CD4-positive, alpha-beta T cell (primary cell): ENCODE results near the gene MYO7B. TPM values are rescaled to one million over a fixed set of nuclear protein-coding genes. Genes with fewer than 3 reads are reported as not detected.

Experiments
- ATAC-seq: fragments of 200-7000 bp; cut with Tn5 transposase; one replicate; pipeline ENCODE4 v1.10.0; 2022; ENCODE audit warnings: mild to moderate bottlenecking; ENCODE audit not compliant: poor library complexity
- CTCF ChIA-PET: fragments of 350-600 bp; sonication (Branson Sonifier 250); formaldehyde crosslinking; loops from one replicate; lab custom pipeline; 2021; ENCODE audit warnings: antibody characterized with exemption, inconsistent platforms; lab: Charles Lee
- POLR2A ChIA-PET: fragments of 350-600 bp; sonication (Branson Sonifier 250); formaldehyde crosslinking; loops from one replicate; lab custom pipeline; 2021; ENCODE audit warnings: antibody characterized with exemption, inconsistent platforms; lab: Charles Lee
- DNase-seq, 14 experiments: peaks; one replicate each; pipeline ENCODE4 v3.0.0-alpha.2; 2013 to 2020; ENCODE audit warnings: mixed read lengths in 2 of 14
- H3K27ac ChIP-seq, 2 donors: one replicate each; pipeline versions ENCODE4 v1.5.1 to v1.7.0; 2013; ENCODE audit warnings: low read length in 2 of 2, low read depth in 1 of 2, mild to moderate bottlenecking in 1 of 2
- H3K27me3 ChIP-seq, 2 experiments: 1 replicate in 1 of 2; 2 replicates in 1 of 2; pipeline versions ENCODE4 v1.6.1 to v1.7.0; 2013; ENCODE audit warnings: low read length in 2 of 2, control low read depth in 1 of 2, mild to moderate bottlenecking in 1 of 2, moderate library complexity in 1 of 2; ENCODE audit not compliant: insufficient read depth in 2 of 2, control insufficient read depth in 1 of 2
- H3K36me3 ChIP-seq: one replicate; pipeline ENCODE4 v1.6.1; 2013; ENCODE audit warnings: low read length, control low read depth; ENCODE audit not compliant: insufficient read depth
- H3K4me1 ChIP-seq: one replicate; pipeline ENCODE4 v1.6.1; 2013; ENCODE audit warnings: low read length, control low read depth; ENCODE audit not compliant: insufficient read depth
- H3K4me3 ChIP-seq: one replicate; pipeline ENCODE4 v1.5.1; 2013; ENCODE audit warnings: mild to moderate bottlenecking, low read length, moderate library complexity
- H3K9me3 ChIP-seq, 2 experiments: 1 replicate in 1 of 2; 2 replicates in 1 of 2; pipeline versions ENCODE4 v1.6.1 to v1.7.0; 2013; ENCODE audit warnings: low read length in 2 of 2, mild to moderate bottlenecking in 2 of 2, control low read depth in 1 of 2, moderate library complexity in 1 of 2; ENCODE audit not compliant: control insufficient read depth in 1 of 2, insufficient read depth in 1 of 2
- H3K27ac Mint-ChIP-seq: one replicate; pipeline ENCODE4 v1.8.0; 2020; ENCODE audit warnings: mixed read lengths
- H3K27me3 Mint-ChIP-seq: one replicate; pipeline ENCODE4 v1.8.0; 2021; ENCODE audit warnings: mixed read lengths
- H3K36me3 Mint-ChIP-seq: one replicate; pipeline ENCODE4 v1.8.0; 2021; ENCODE audit warnings: low read depth, mixed read lengths
- H3K4me1 Mint-ChIP-seq: one replicate; pipeline ENCODE4 v1.8.0; 2021; ENCODE audit warnings: low read depth, mixed read lengths
- H3K4me3 Mint-ChIP-seq: one replicate; pipeline ENCODE4 v1.8.0; 2020; ENCODE audit warnings: mild to moderate bottlenecking, mixed read lengths
- H3K9me3 Mint-ChIP-seq: one replicate; pipeline ENCODE4 v1.8.0; 2020; ENCODE audit warnings: mixed read lengths
- intact Hi-C, 2 experiments: fragments of 100-400 bp; cut with DNase I in 1 of 2; cut with micrococcal nuclease in 1 of 2; formaldehyde crosslinking; loops; one replicate each; pipeline versions ENCODE4 v1.15.1 to v1.9.0; 2023 to 2025; cut with DNase I, micrococcal nuclease
- total RNA-seq, 174 experiments: library from RNA in 2 of 174; stranded (reverse) in 2 of 174; gene quantifications; one replicate each; pipeline ENCODE4 v1.2.3 and lab custom pipeline; 2021 to 2026
- TF ChIP-seq, protein P1 (sequence below): fragments of 200-600 bp; IDR thresholded peaks from one replicate; pipeline ENCODE4 v1.8.0; 2022; ENCODE audit warnings: antibody characterized with exemption, mild to moderate bottlenecking

MYO7B gene
- total RNA-seq, 2 experiments from 2014 or later = 0.05 to 0.14 TPM

GRCh38 chr2:127574656-127575055 is 39.2 kb downstream of the MYO7B start:
- CTCF ChIA-PET = interaction anchor here (1.8 kb wide), 1 partner anchor 17 kb away, joined by 4 read pairs; no protein-coding TSS in a partner anchor

GRCh38 chr2:127575185-127575765 is 39.8 kb downstream of the MYO7B start:
- H3K4me1 ChIP-seq = peaks cover 2% of the 10 kb centered on the region
- Mint-ChIP-seq H3K36me3 (no peaks in the 10 kb centered on the region), H3K9me3 (no peaks in the 10 kb centered on the region), H3K27me3 (no peaks in the 10 kb centered on the region), H3K4me1 (peaks cover 15% of the 10 kb centered on the region), H3K4me3 (no peak overlapping the region), H3K27ac (peak overlapping the region; percentile 28)
- no peaks in the 10 kb centered on the region for H3K36me3 ChIP-seq
- intact Hi-C loops = loop anchor here in 1 of 2 experiments (5.0 kb wide), 1 partner anchor 72 kb away; the partner anchor contains the start of gene GPR17
- H3K4me3 ChIP-seq = no peak overlapping the region
- H3K27me3 ChIP-seq = no peaks in the 10 kb centered on the region
- ChIA-PET POLR2A (interaction anchor here (1.0 to 1.4 kb wide), 2 partner anchors 16 to 127 kb away, joined by 3 to 6 read pairs; no protein-coding TSS in a partner anchor), CTCF (interaction anchor here (1.8 kb wide), 1 partner anchor 16 kb away, joined by 4 read pairs; no protein-coding TSS in a partner anchor)
- H3K27ac ChIP-seq = no peak overlapping the region
- TF ChIP-seq, protein P1, sequence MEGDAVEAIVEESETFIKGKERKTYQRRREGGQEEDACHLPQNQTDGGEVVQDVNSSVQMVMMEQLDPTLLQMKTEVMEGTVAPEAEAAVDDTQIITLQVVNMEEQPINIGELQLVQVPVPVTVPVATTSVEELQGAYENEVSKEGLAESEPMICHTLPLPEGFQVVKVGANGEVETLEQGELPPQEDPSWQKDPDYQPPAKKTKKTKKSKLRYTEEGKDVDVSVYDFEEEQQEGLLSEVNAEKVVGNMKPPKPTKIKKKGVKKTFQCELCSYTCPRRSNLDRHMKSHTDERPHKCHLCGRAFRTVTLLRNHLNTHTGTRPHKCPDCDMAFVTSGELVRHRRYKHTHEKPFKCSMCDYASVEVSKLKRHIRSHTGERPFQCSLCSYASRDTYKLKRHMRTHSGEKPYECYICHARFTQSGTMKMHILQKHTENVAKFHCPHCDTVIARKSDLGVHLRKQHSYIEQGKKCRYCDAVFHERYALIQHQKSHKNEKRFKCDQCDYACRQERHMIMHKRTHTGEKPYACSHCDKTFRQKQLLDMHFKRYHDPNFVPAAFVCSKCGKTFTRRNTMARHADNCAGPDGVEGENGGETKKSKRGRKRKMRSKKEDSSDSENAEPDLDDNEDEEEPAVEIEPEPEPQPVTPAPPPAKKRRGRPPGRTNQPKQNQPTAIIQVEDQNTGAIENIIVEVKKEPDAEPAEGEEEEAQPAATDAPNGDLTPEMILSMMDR = no peak
- H3K9me3 ChIP-seq = no peaks in the 10 kb centered on the region
- ATAC-seq = peak; percentile 24
- DNase-seq = no peak

More at GRCh38 chr2:127574656-127575055, 39.2 kb downstream of the MYO7B start:
- POLR2A ChIA-PET = interaction anchor here (1.0 to 1.4 kb wide), 2 partner anchors 16 to 128 kb away, joined by 3 to 6 read pairs; no protein-coding TSS in a partner anchor
- H3K4me3 Mint-ChIP-seq = no peak overlapping the region
- TF ChIP-seq, protein P1 = no peak
- H3K4me1 Mint-ChIP-seq = peaks cover 15% of the 10 kb centered on the region
- H3K9me3 ChIP-seq = no peaks in the 10 kb centered on the region
- H3K27ac Mint-ChIP-seq = no peak overlapping the region
- no peaks in the 10 kb centered on the region for H3K9me3 Mint-ChIP-seq
- DNase-seq = no peak
- no peaks in the 10 kb centered on the region for H3K27me3 Mint-ChIP-seq
- peaks cover 2% of the 10 kb centered on the region for H3K4me1 ChIP-seq
- no peak for ATAC-seq
- H3K27me3 ChIP-seq = no peaks in the 10 kb centered on the region
- no peak overlapping the region for H3K27ac ChIP-seq
- intact Hi-C loops = loop anchor here in 1 of 2 experiments (5.0 kb wide), 1 partner anchor 73 kb away; the partner anchor contains the start of gene GPR17
- H3K36me3 Mint-ChIP-seq = no peaks in the 10 kb centered on the region
- H3K4me3 ChIP-seq = no peak overlapping the region
- no peaks in the 10 kb centered on the region for H3K36me3 ChIP-seq

GRCh38 chr2:127575941-127576432 is 40.5 kb downstream of the MYO7B start:
- TF ChIP-seq, protein P1 = no peak
- ChIA-PET POLR2A (interaction anchor here (1.4 kb wide), 1 partner anchor 15 kb away, joined by 6 read pairs; no protein-coding TSS in a partner anchor), CTCF (interaction anchor here (1.8 kb wide), 1 partner anchor 16 kb away, joined by 4 read pairs; no protein-coding TSS in a partner anchor)
- no peaks in the 10 kb centered on the region for H3K27me3 ChIP-seq
- no peaks in the 10 kb centered on the region for H3K9me3 ChIP-seq
- Mint-ChIP-seq H3K27ac (peak overlapping the region; percentile 28), H3K9me3 (no peaks in the 10 kb centered on the region), H3K4me1 (peaks cover 15% of the 10 kb centered on the region), H3K4me3 (no peak overlapping the region), H3K27me3 (no peaks in the 10 kb centered on the region), H3K36me3 (no peaks in the 10 kb centered on the region)
- H3K27ac ChIP-seq = no peak overlapping the region
- H3K4me3 ChIP-seq = no peak overlapping the region
- no peak for DNase-seq
- peaks cover 2% of the 10 kb centered on the region for H3K4me1 ChIP-seq
- ATAC-seq = no peak
- intact Hi-C loops = loop anchor here in 1 of 2 experiments (5.0 kb wide), 1 partner anchor 71 kb away; the partner anchor contains the start of gene GPR17
- H3K36me3 ChIP-seq = no peaks in the 10 kb centered on the region
